GM19372 (cell line): ENCODE results near the gene VGF.
A peak's percentile ranks its signal among the peaks of the same experiment; 100 is the strongest.
"Not testable (repeated sequence)": the region's sequence is repeated elsewhere in the genome, so short reads cannot be mapped to it uniquely, and the experiment has no call there.

Experiments
- ATAC-seq: cut with Tn5 transposase; IDR thresholded peaks from one replicate; pipeline ENCODE4 v1.9.1; 2021; ENCODE audit warnings: mild to moderate bottlenecking, low read depth, moderate library complexity; ENCODE audit not compliant: unreplicated experiment

VGF gene

GRCh38 chr7:101165075-101165957, at the start of gene VGF:
Gene VGF, minus strand, starts transcription at chr7:101165569. Its CDS starts 726 bp downstream, at chr7:101164843.
- peak; percentile 73 for ATAC-seq

- no peak for ATAC-seq
Measured at GRCh38 chr7:101212014-101212413, 46.6 kb upstream of the VGF start.

GRCh38 chr7:101211501-101211900, 46.1 kb upstream of the VGF start:
- no peak for ATAC-seq

GRCh38 chr7:101210143-101210542, 44.8 kb upstream of the VGF start:
- no peak for ATAC-seq

- no peak for ATAC-seq
Measured at GRCh38 chr7:101208794-101209193, 43.4 kb upstream of the VGF start.

- no peak for ATAC-seq
Measured at GRCh38 chr7:101207459-101207858, 42.1 kb upstream of the VGF start.

- ATAC-seq, result no peak
Measured at GRCh38 chr7:101206665-101207042, 41.3 kb upstream of the VGF start.

GRCh38 chr7:101205901-101206664, 40.7 kb upstream of the VGF start:
- ATAC-seq, result no peak

GRCh38 chr7:101203740-101204738, 38.7 kb upstream of the VGF start:
- ATAC-seq, result not testable (repeated sequence)

GRCh38 chr7:101202603-101202918, 37.2 kb upstream of the VGF start:
- ATAC-seq, result no peak

- no peak for ATAC-seq
Measured at GRCh38 chr7:101201695-101202602, 36.6 kb upstream of the VGF start.

- no peak for ATAC-seq
Measured at GRCh38 chr7:101200862-101201599, 35.7 kb upstream of the VGF start, which contains the start of gene MOGAT3. Gene MOGAT3, minus strand, starts transcription at chr7:101201036. Its CDS starts 182 bp downstream, at chr7:101200854.

- ATAC-seq, result no peak
Measured at GRCh38 chr7:101200504-101200861, 35.1 kb upstream of the VGF start.

GRCh38 chr7:101199522-101199921, 34.2 kb upstream of the VGF start:
- ATAC-seq, result not testable (repeated sequence)

- no peak for ATAC-seq
Measured at GRCh38 chr7:101198476-101198875, 33.1 kb upstream of the VGF start.

GRCh38 chr7:101197991-101198390, 32.6 kb upstream of the VGF start:
- no peak for ATAC-seq

GRCh38 chr7:101195884-101196283, 30.5 kb upstream of the VGF start:
- ATAC-seq, result no peak

- no peak for ATAC-seq
Measured at GRCh38 chr7:101189109-101189508, 23.7 kb upstream of the VGF start.
